Spleen (tissue), 7 donors: ENCODE measurements around the gene UBXN11.

ENCODE experiments used
- POLR2A ChIP-seq, 3 donors: fragments of 450-650 bp; IDR thresholded peaks; one replicate each; pipeline ENCODE4 v1.5.1; 2017; ENCODE audit warnings: antibody characterized with exemption in 3 of 3, mild to moderate bottlenecking in 1 of 3
- POLR2AphosphoS5 ChIP-seq, 3 donors: sonication (generic); formaldehyde crosslinking; IDR thresholded peaks; one replicate each; pipeline ENCODE4 v1.5.1; 2017; ENCODE audit warnings: antibody characterized with exemption in 3 of 3
- TF ChIP-seq, protein P1 (sequence below), 11 experiments: fragments of 200-600 bp in 7 of 11; fragments of 450-650 bp in 4 of 11; sonication (generic) in 4 of 11; IDR thresholded peaks in 8 of 11; conservative IDR thresholded peaks in 3 of 11; 1 replicate in 7 of 11; 2 replicates in 4 of 11; pipeline versions ENCODE4 v1.4.0 to v1.8.0; 2016 to 2021; ENCODE audit warnings: antibody characterized with exemption in 11 of 11, inconsistent platforms in 4 of 11, mild to moderate bottlenecking in 1 of 11
- donor health status: DM: no; HTN: no; CAD: no; lungs with moderate emphysema.
- donor health status: DM: no; HTN: no; CAD: no.
- donor health status: DM: no; HTN: no; CAD: no.

DNA sequence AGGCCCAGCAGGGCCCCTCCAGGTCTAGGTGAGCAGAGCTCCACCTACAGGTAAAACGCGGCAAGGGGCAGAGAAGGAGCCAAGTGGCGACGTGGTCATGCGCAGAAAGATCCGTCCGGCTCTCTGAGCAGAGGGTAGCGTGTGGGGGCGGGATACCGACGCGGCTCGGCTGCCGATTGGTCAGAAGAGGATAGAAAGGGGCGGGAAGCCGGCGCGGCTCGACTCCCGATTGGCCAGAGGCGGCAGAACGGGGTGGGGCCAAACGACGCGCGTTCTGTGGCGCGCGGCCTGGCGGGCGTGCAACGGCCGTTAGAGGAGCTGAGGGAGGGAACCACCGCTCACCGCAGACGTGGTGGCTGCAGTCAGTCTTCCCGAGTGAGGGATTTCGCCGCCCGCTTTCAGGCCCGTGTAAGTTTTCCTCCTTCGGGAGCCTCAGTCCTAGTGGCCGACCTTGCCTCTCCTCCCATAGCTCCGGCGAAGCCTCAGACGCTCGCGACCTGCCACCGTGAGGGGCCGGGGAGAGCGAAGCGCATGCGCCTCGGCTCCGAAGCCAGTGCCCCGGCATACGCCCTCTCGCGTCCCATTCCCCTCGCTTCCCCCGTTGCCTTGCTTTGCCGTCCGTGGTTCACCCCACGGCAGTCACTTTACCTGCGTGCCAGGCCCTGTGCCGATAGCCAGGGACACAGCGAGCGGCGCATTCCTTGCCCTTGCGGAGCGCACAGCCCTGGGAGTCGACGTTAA lies 72.4 kb downstream of the UBXN11 start, which contains the start of gene CEP85:
- peak in 1 of 3 donors; percentile 52 for TF ChIP-seq POLR2A (IDR thresholded peaks at IDR 0.05)
- TF ChIP-seq, protein P1, sequence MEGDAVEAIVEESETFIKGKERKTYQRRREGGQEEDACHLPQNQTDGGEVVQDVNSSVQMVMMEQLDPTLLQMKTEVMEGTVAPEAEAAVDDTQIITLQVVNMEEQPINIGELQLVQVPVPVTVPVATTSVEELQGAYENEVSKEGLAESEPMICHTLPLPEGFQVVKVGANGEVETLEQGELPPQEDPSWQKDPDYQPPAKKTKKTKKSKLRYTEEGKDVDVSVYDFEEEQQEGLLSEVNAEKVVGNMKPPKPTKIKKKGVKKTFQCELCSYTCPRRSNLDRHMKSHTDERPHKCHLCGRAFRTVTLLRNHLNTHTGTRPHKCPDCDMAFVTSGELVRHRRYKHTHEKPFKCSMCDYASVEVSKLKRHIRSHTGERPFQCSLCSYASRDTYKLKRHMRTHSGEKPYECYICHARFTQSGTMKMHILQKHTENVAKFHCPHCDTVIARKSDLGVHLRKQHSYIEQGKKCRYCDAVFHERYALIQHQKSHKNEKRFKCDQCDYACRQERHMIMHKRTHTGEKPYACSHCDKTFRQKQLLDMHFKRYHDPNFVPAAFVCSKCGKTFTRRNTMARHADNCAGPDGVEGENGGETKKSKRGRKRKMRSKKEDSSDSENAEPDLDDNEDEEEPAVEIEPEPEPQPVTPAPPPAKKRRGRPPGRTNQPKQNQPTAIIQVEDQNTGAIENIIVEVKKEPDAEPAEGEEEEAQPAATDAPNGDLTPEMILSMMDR (IDR thresholded peaks at IDR 0.05 in 8 of 11, conservative IDR thresholded peaks at IDR 0.05 in 3 of 11), result peak; percentile 89 to 97 (median 96)
- peak; percentile 85 to 95 (median 92) for TF ChIP-seq POLR2AphosphoS5 (IDR thresholded peaks at IDR 0.05)
